LNCaP clone FGC (cell line): Measurements from ENCODE around the gene MX2.

Experiments used
- DNase-seq: peaks from one replicate; pipeline ENCODE4 v3.0.0-alpha.2; 2011; ENCODE audit warnings: low read depth
- H3K4me3 ChIP-seq: 2 replicates; pipeline ENCODE4 v1.5.1; 2011; ENCODE audit warnings: mild to moderate bottlenecking, low read depth, low read length, control low read depth
- CTCF ChIP-seq: IDR thresholded peaks from 2 replicates; pipeline ENCODE4 v1.5.1; 2012; ENCODE audit warnings: mild to moderate bottlenecking; ENCODE audit not compliant: control insufficient read depth, insufficient read depth; ENCODE audit errors: extremely low read depth

MX2 gene

GRCh38 chr21:41326414-41327080 lies 35.3 kb upstream of the MX2 start:
- no peak overlapping the region for H3K4me3 ChIP-seq
- no peak for TF ChIP-seq CTCF
- DNase-seq: no peak

- no peak for DNase-seq
- H3K4me3 ChIP-seq: no peak overlapping the region
- TF ChIP-seq CTCF: no peak
These were observed 34.1 kb upstream of the MX2 start for GRCh38 chr21:41327753-41328152.

GRCh38 chr21:41328660-41329607 lies 32.9 kb upstream of the MX2 start:
- DNase-seq: no peak
- H3K4me3 ChIP-seq: no peak overlapping the region
- no peak for TF ChIP-seq CTCF

DNA sequence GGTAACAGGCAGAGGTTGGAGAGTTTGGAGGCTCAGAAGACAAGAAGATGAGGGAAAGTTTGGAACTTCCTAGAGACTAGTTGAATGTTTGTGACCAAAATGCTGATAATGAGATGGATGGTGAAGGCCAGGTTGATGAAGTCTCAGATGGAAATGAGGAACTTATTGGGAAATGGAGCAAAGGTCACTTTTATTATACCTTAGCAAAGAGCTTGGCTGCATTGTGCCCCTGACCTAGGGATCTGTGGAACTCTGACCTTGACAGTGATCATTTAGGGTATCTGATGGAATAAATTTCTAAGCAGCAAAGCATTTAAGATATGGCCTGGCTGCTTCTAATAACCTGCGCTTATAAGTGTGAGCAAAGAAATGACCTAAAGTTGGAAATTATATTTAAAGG lies 28.1 kb upstream of the MX2 start:
- DNase-seq: no peak
- TF ChIP-seq CTCF: no peak
- no peak overlapping the region for H3K4me3 ChIP-seq

GRCh38 chr21:41337515-41337914 lies 24.3 kb upstream of the MX2 start:
- no peak for DNase-seq
- no peak overlapping the region for H3K4me3 ChIP-seq
- TF ChIP-seq CTCF: no peak

GRCh38 chr21:41338455-41338854 lies 23.4 kb upstream of the MX2 start:
- no peak for TF ChIP-seq CTCF
- DNase-seq: no peak
- no peak overlapping the region for H3K4me3 ChIP-seq

DNA sequence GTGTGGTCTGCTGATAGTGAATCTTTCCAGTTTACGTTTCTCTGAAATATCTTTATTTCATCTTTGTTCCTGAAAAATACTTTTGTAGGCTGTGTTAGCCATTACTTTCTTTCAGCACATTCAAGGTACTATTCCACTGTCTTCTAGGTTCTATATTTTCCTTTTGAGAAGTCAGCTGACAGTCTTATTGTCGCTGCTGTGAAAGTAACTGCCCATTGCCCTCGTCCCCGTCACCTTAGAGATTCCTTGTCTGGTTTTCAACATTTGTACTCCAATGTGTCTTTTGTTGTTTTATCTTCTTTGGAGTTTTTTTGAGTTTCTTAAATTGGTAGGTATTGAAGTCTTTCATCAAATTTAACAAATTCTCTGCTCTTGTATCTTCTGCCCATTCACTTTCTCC lies 19.8 kb upstream of the MX2 start:
- no peak for TF ChIP-seq CTCF
- DNase-seq: no peak
- H3K4me3 ChIP-seq: no peak overlapping the region
